SK-N-SH treated with all-trans-retinoic acid at 6 μM for 48 hours (cell line): ENCODE results near the gene ASCC3.

Experiments used
- ATAC-seq: fragments of 200-7000 bp; cut with Tn5 transposase; 3 replicates; pipeline ENCODE4 v1.9.1; 2020; ENCODE audit warnings: mild to moderate bottlenecking, moderate library complexity
- BACH2 ChIP-seq: fragments of 250-450 bp; sonication (Bioruptor Pico); IDR thresholded peaks from 2 replicates; pipeline ENCODE4 v1.9.0; 2021; ENCODE audit warnings: mild to moderate bottlenecking, borderline replicate concordance
- CREB5 ChIP-seq: fragments of 250-450 bp; sonication (Bioruptor Pico); IDR thresholded peaks from 2 replicates; pipeline ENCODE4 v1.5.1; 2020; ENCODE audit warnings: low read depth, mild to moderate bottlenecking, moderate library complexity
- CSDC2 ChIP-seq: fragments of 250-450 bp; sonication (Bioruptor Pico); IDR thresholded peaks from 2 replicates; pipeline ENCODE4 v1.5.0; 2020; ENCODE audit warnings: mild to moderate bottlenecking, moderate library complexity
- CSRNP3 ChIP-seq: fragments of 250-450 bp; sonication (Bioruptor Pico); IDR thresholded peaks from 2 replicates; pipeline ENCODE4 v1.5.1; 2021; ENCODE audit warnings: mild to moderate bottlenecking, moderate library complexity
- ISL1 ChIP-seq: fragments of 250-450 bp; sonication (Bioruptor Pico); IDR thresholded peaks from 2 replicates; pipeline ENCODE4 v2.1.2; 2022; ENCODE audit warnings: mild to moderate bottlenecking, moderate library complexity
- OSR1 ChIP-seq: fragments of 250-450 bp; sonication (Bioruptor Pico); IDR thresholded peaks from 2 replicates; pipeline ENCODE4 v1.8.0; 2022; ENCODE audit warnings: moderate library complexity, mild to moderate bottlenecking, inconsistent platforms
- PATZ1 ChIP-seq: fragments of 250-450 bp; sonication (Bioruptor Pico); IDR thresholded peaks from 2 replicates; pipeline ENCODE4 v1.8.0; 2020; ENCODE audit warnings: mild to moderate bottlenecking, moderate library complexity, borderline replicate concordance
- POU6F1 ChIP-seq: fragments of 250-450 bp; sonication (Bioruptor Pico); IDR thresholded peaks from 2 replicates; pipeline ENCODE4 v1.8.0; 2021; ENCODE audit warnings: low read depth, mild to moderate bottlenecking, moderate library complexity, borderline replicate concordance
- RARB ChIP-seq: fragments of 250-450 bp; sonication (Bioruptor Pico); IDR thresholded peaks from 2 replicates; pipeline ENCODE4 v1.8.0; 2021; ENCODE audit warnings: mild to moderate bottlenecking, moderate library complexity
- SNAI2 ChIP-seq: fragments of 250-450 bp; sonication (Bioruptor Pico); IDR thresholded peaks from 2 replicates; pipeline ENCODE4 v1.5.0; 2020; ENCODE audit warnings: mild to moderate bottlenecking, moderate library complexity
- TCF4 ChIP-seq: fragments of 250-450 bp; sonication (Bioruptor Pico); IDR thresholded peaks from 2 replicates; pipeline ENCODE4 v1.8.0; 2021; ENCODE audit warnings: mild to moderate bottlenecking, moderate library complexity, borderline replicate concordance
- TOX ChIP-seq: fragments of 250-450 bp; sonication (Bioruptor Pico); IDR thresholded peaks from 2 replicates; pipeline ENCODE4 v1.8.0; 2021; ENCODE audit warnings: mild to moderate bottlenecking, moderate library complexity, borderline replicate concordance
- TSHZ2 ChIP-seq: fragments of 250-450 bp; sonication (Bioruptor Pico); IDR thresholded peaks from 2 replicates; pipeline ENCODE4 v1.5.0; 2020; ENCODE audit warnings: mild to moderate bottlenecking, moderate library complexity
- ZC3H10 ChIP-seq: fragments of 250-450 bp; sonication (Bioruptor Pico); IDR thresholded peaks from 2 replicates; pipeline ENCODE4 v1.5.1; 2021; ENCODE audit warnings: mild to moderate bottlenecking, moderate library complexity
- ZFP30 ChIP-seq: fragments of 450-650 bp; formaldehyde crosslinking; IDR thresholded peaks from 2 replicates; pipeline ENCODE4 v1.5.0; 2022; ENCODE audit warnings: mild to moderate bottlenecking, moderate library complexity
- ZNF565 ChIP-seq: fragments of 450-650 bp; formaldehyde crosslinking; conservative IDR thresholded peaks from 2 replicates; pipeline ENCODE4 v1.5.0; 2020; ENCODE audit warnings: low read depth, mild to moderate bottlenecking, moderate library complexity
- ZNF70 ChIP-seq: fragments of 450-650 bp; formaldehyde crosslinking; IDR thresholded peaks from 2 replicates; pipeline ENCODE4 v1.5.0; 2020; ENCODE audit warnings: mild to moderate bottlenecking, moderate library complexity
- ZNF8 ChIP-seq: fragments of 450-650 bp; formaldehyde crosslinking; IDR thresholded peaks from 2 replicates; pipeline ENCODE4 v1.5.0; 2020; ENCODE audit warnings: mild to moderate bottlenecking, moderate library complexity

Gene ASCC3

GRCh38 chr6:100851819-100852218 lies 29.3 kb downstream of the ASCC3 start:
- TF ChIP-seq OSR1 (CRISPR knock-in tag) (no peak), ISL1 (CRISPR knock-in tag) (no peak), BACH2 (no peak), ZC3H10 (no peak), ZFP30 (CRISPR knock-in tag) (no peak), ZNF70 (CRISPR knock-in tag) (no peak), CSDC2 (no peak), RARB (CRISPR knock-in tag) (no peak), TSHZ2 (CRISPR knock-in tag) (no peak), ZNF565 (CRISPR knock-in tag) (no peak), TOX (CRISPR knock-in tag) (no peak), CREB5 (CRISPR knock-in tag) (no peak), CSRNP3 (CRISPR knock-in tag) (no peak), SNAI2 (CRISPR knock-in tag) (no peak), POU6F1 (CRISPR knock-in tag) (no peak), TCF4 (CRISPR knock-in tag) (no peak), ZNF8 (CRISPR knock-in tag) (no peak)
- ATAC-seq, result no peak

- ATAC-seq, result no peak
- TF ChIP-seq CREB5 (CRISPR knock-in tag), result no peak
- no peak for TF ChIP-seq ZC3H10
- no peak for TF ChIP-seq PATZ1 (CRISPR knock-in tag)
- TF ChIP-seq POU6F1 (CRISPR knock-in tag), result no peak
- TF ChIP-seq CSDC2, result no peak
- TF ChIP-seq OSR1 (CRISPR knock-in tag), result no peak
- TF ChIP-seq TSHZ2 (CRISPR knock-in tag), result no peak
- no peak for TF ChIP-seq CSRNP3 (CRISPR knock-in tag)
Observed at GRCh38 chr6:100850174-100850573, 31.0 kb downstream of the ASCC3 start.
